GM18508 (cell line): ENCODE measurements around the gene FGB.
A peak's percentile ranks its signal among the peaks of the same experiment; 100 is the strongest.

Experiments
- ATAC-seq: cut with Tn5 transposase; IDR thresholded peaks from one replicate; pipeline ENCODE4 v1.9.1; 2021; ENCODE audit warnings: moderate number of reproducible peaks; ENCODE audit not compliant: insufficient read depth, unreplicated experiment

FGB gene

GRCh38 chr4:154562697-154563254, at the start of gene FGB:
FGB (plus strand) TSS chr4:154563011; CDS start chr4:154563019, 8 bp downstream.
- ATAC-seq, result no peak

GRCh38 chr4:154516318-154517029, 46.3 kb upstream of the FGB start:
- ATAC-seq, result no peak

- ATAC-seq, result no peak
Measured at GRCh38 chr4:154517591-154517990, 45.2 kb upstream of the FGB start.

GRCh38 chr4:154519214-154519613, 43.6 kb upstream of the FGB start:
- no peak for ATAC-seq

DNA sequence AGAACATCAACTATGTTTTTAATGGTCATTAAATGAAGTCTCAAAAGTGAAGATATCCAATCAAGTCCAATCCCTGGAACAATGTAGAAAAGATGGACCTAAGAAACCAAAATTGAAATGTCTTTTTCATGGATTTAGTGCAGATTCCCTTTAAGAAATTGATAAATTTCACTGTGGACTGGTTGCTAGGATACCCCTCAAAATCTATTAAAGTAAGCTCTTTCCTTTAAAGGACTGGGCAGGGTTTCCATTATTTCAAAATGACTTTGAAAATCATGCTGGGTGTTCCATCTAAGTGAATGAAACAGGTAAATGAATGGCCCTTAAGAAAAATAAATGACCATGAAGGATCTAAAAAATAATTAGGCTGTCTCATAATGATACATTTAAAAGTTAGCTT, 41.2 kb upstream of the FGB start:
- no peak for ATAC-seq

DNA sequence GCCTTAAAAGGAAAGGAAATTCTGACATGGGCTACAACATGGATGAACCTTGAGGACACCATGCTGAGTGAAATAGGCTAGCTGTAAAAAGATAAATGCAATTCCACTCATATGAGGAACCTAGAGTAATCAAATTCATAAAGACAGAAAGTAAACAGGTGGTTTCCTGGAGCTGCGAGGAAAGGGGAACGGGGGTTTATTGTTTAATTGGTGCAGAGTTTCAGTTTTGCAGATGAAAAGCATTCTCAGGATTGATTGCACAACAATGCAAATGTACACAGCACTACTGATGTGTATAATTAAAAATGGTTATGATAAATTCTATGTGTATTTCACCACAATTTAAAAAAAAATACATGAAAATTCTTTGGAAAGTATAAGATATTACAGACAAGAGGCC, 36.7 kb upstream of the FGB start:
- ATAC-seq, result no peak

- no peak for ATAC-seq
Measured at GRCh38 chr4:154527308-154527707, 35.5 kb upstream of the FGB start.

DNA sequence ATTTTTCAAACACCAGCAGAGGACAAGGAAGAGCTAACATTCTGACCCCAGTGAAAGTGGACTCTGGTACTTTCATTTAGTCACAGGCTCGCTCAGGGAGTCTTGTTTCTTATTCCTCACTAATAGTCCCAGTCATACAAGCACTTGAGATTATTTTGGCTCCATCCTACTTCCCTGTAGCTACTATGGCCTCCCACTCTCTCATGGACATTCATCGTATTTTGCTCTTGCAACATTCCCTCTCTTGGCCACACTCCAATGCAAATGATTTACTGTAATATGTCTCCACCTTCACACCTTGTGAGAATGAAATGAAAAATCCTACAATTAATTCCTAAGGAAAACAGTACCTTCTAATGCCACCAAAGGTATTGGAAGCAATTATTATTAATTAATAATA, 33.9 kb upstream of the FGB start:
- ATAC-seq, result no peak

DNA sequence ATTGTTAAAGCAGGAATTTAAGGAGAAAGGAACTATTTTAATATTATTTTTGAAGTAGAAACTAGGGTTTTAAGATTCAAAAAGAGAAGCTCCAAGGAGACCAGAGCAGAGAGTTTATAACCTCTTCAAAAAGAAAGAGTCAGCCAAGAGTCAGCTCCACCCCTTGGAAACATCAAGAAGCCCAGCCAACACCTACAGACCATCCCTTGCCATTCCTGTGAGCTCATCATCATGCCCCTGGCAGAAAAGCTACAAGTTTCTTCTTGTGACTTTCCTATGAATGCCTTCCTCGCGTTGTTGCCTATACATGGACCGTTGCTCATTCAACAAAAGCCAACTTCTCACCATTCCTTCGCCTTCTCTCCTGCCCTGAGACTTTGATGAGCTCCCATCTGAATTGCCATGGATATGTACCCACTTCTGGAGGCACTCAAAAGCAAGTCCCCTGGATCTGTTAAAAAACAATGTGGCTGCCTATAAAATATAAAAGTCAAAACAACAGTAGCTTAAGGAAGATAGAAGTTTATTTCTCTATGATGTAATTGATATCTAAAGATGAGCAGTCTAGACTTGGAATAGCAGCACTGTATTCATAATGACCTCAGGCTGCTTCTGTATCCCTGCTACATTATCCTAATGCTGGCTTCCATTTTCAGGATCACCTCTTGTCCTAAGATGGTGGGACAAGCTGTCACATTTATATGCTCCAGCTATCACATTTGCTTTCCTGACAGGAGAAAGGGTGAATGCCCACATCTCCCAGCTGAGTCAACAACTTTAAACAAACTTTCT, 32.9 kb upstream of the FGB start:
- ATAC-seq, result no peak

DNA sequence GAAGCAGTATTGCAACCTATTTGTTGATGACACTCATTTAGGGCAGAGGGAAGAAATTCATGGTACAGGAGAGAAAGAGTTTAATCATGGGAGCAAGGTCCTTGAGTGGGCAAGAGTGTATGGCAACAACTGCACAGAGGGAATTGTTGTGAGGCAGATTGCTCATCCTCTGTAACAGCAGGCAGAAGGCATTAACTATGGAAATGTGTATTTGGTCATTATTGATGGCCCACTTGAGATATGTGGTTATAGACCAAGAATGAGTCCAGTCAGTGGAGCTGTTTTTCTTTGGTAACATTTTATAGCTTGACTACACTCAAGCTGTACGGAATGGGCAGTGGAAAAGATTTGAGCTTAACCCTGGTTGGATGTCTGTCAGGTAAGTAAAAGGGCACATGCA, 28.5 kb upstream of the FGB start:
- ATAC-seq, result no peak

DNA sequence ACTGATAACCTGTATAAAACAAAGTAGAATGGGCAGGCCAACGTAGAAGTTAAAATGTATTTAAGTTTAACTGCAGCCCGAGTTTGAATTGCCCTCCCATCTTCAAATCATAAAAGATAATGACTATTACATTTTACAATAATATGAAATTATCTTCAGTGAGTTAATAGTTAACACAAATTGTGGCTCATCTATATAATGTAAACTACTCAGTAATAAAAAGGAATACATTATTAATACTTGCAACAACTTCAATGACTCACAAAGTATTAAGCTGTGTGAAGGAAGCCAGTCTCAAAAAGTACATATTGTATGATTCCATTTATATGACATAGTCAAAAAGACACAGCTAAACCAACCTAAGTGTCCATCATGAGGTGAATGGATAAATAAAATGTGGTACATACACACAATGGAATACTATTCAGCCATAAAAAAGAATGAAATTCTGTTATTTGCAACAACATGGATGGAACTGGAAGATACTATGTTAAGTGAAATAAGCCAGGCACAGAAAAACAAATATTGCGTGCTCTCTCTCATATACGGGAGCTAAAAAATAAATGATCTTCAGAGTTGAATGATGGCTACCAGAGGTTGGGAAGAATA, 20.4 kb upstream of the FGB start:
- ATAC-seq, result no peak

GRCh38 chr4:154545689-154546088, 17.1 kb upstream of the FGB start:
- no peak for ATAC-seq

GRCh38 chr4:154549894-154550790, 12.7 kb upstream of the FGB start, which contains the start of gene PLRG1:
PLRG1 (minus strand) TSS chr4:154550400; CDS start chr4:154550308, 92 bp downstream.
- ATAC-seq, result peak; percentile 95

- peak; percentile 48 for ATAC-seq
Measured at GRCh38 chr4:154551872-154552686, 10.7 kb upstream of the FGB start.

- ATAC-seq, result no peak
Measured at GRCh38 chr4:154559141-154559493, 3.7 kb upstream of the FGB start.

- ATAC-seq, result peak; percentile 75
Measured at GRCh38 chr4:154559494-154560418, 3.1 kb upstream of the FGB start.

GRCh38 chr4:154560419-154560801, 2.4 kb upstream of the FGB start:
- ATAC-seq, result no peak

- ATAC-seq, result no peak
Measured at GRCh38 chr4:154560824-154561231, 2.0 kb upstream of the FGB start.
